ENCODE measurements around the gene SLC26A6.

DNA sequence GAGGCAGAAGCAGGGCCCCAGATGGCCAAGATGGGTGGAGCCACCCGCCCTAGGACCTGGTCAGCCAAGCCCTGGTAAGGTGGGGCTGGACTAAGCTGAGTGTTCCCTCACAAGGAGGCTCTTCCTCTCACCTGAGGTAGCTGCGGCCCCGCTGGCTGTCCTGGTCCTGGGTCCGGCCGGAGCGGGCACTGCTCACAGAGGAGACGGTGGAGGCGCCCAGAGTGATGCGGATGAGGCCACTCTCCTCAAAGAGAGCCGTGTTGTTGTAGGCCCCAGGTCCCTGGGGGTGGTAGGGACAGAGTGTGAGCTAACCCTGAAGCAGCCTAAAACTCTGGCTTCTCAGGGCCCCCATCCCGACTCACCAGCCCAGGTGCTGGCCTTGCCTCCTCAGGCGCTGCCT, 7.3 kb upstream of the SLC26A6 start:
- TF ChIP-seq RARB (CRISPR knock-in tag; IDR thresholded peaks at IDR 0.05) (no peak), PPARA (CRISPR knock-in tag; IDR thresholded peaks at IDR 0.05; ENCODE audit: borderline replicate concordance) (no peak), OSR1 (CRISPR knock-in tag; IDR thresholded peaks at IDR 0.05) (no peak), ZFP30 (CRISPR knock-in tag; IDR thresholded peaks at IDR 0.05) (no peak), PATZ1 (CRISPR knock-in tag; IDR thresholded peaks at IDR 0.05; ENCODE audit: borderline replicate concordance) (no peak), ZNF565 (CRISPR knock-in tag; conservative IDR thresholded peaks at IDR 0.05; ENCODE audit: low read depth) (no peak), TOX (CRISPR knock-in tag; IDR thresholded peaks at IDR 0.05; ENCODE audit: borderline replicate concordance) (no peak), ESRRG (CRISPR knock-in tag; IDR thresholded peaks at IDR 0.05) (no peak), POU6F1 (CRISPR knock-in tag; IDR thresholded peaks at IDR 0.05; ENCODE audit: borderline replicate concordance, low read depth) (no peak), CSRNP3 (CRISPR knock-in tag; IDR thresholded peaks at IDR 0.05) (no peak), TSHZ2 (CRISPR knock-in tag; IDR thresholded peaks at IDR 0.05) (no peak), GLIS3 (CRISPR knock-in tag; IDR thresholded peaks at IDR 0.05) (no peak)
